HCT116 (cell line): ENCODE data around the gene PRKN. TPM values are rescaled to one million over a fixed set of nuclear protein-coding genes. Genes with fewer than 3 reads are reported as not detected.

Experiments
- ATAC-seq: fragments of 200-7000 bp; cut with Tn5 transposase; 2 replicates; pipeline ENCODE4 v1.9.1; 2020; ENCODE audit warnings: mild to moderate bottlenecking, moderate library complexity
- BruUV-seq: library from RNA; stranded (reverse); fragments of 400-500 nt; replicated peaks from 2 replicates; lab custom pipeline; 2021; lab: Mats Ljungman, UMichigan
- CTCF ChIA-PET: fragments of 300-600 bp; sonication (Branson Sonifier 250); formaldehyde crosslinking; loops from one replicate; lab custom pipeline; 2021; ENCODE audit warnings: antibody characterized with exemption; lab: Charles Lee
- POLR2A ChIA-PET: fragments of 300-600, 350-600 bp; sonication (Branson Sonifier 250); formaldehyde crosslinking; loops from one replicate; lab custom pipeline; 2021; ENCODE audit warnings: antibody characterized with exemption; lab: Charles Lee
- RAD21 ChIA-PET, 2 experiments: fragments of 300-600 bp; sonication (Branson Sonifier 250); formaldehyde crosslinking; loops; one replicate each; lab custom pipeline; 2023; ENCODE audit warnings: low total read pairs in 2 of 2; ENCODE audit not compliant: uncharacterized antibody in 2 of 2, unreplicated experiment in 2 of 2, low non-redundant PET in 1 of 2; lab: Charles Lee
- DNase-seq: peaks from one replicate; pipeline ENCODE4 v3.0.0-alpha.2; 2010; ENCODE audit warnings: low read depth, low spot score
- H2AFZ ChIP-seq: fragments of 200-600 bp; shearing (Covaris generic), sonication (generic); 2 replicates; pipeline ENCODE4 v1.6.1; 2017; ENCODE audit warnings: low read depth, mixed run types, mixed read lengths, antibody characterized with exemption, low read length; ENCODE audit not compliant: poor library complexity, severe bottlenecking
- H3K27ac ChIP-seq: 2 replicates; pipeline ENCODE4 v1.5.1; 2012; ENCODE audit warnings: low read depth, low read length
- H3K27me3 ChIP-seq: fragments of 200-600 bp; sonication (generic); 2 replicates; pipeline ENCODE4 v1.6.1; 2016; ENCODE audit warnings: mixed run types, low read length, mixed read lengths; ENCODE audit not compliant: insufficient read depth
- H3K36me3 ChIP-seq, 2 experiments: fragments of 200-500 bp in 1 of 2; fragments of 200-600 bp in 1 of 2; sonication (Bioruptor generic) in 1 of 2; sonication (generic) in 1 of 2; 2 replicates each; pipeline versions ENCODE4 v1.5.1 to v1.6.1; 2014 to 2016; ENCODE audit warnings: low read length in 2 of 2, inconsistent platforms in 1 of 2, mixed read lengths in 1 of 2, mixed run types in 1 of 2; ENCODE audit not compliant: insufficient read depth in 2 of 2, control insufficient read depth in 1 of 2
- H3K4me1 ChIP-seq, 2 experiments: fragments of 200-600 bp in 1 of 2; sonication (generic) in 1 of 2; 2 replicates each; pipeline versions ENCODE4 v1.5.1 to v1.6.1; 2012 to 2017; ENCODE audit warnings: low read length in 2 of 2, inconsistent platforms in 1 of 2, mild to moderate bottlenecking in 1 of 2, mixed read lengths in 1 of 2, mixed run types in 1 of 2, moderate library complexity in 1 of 2; ENCODE audit not compliant: insufficient read depth in 2 of 2, control insufficient read depth in 1 of 2
- H3K4me2 ChIP-seq: fragments of 200-600 bp; sonication (generic); 2 replicates; pipeline ENCODE4 v1.6.1; 2017; ENCODE audit warnings: mixed run types, low read length, mixed read lengths
- H3K4me3 ChIP-seq, 2 experiments: fragments of 200-600 bp in 1 of 2; sonication (generic) in 1 of 2; replicated peaks in 1 of 2; 2 replicates each; pipeline ENCODE4 v1.5.1; 2011 to 2016; ENCODE audit warnings: low read length in 2 of 2, control low read depth in 1 of 2, low read depth in 1 of 2, mild to moderate bottlenecking in 1 of 2, mixed read lengths in 1 of 2, mixed run types in 1 of 2
- H3K79me2 ChIP-seq: fragments of 200-600 bp; sonication (generic); 2 replicates; pipeline ENCODE4 v1.6.1; 2017; ENCODE audit warnings: mild to moderate bottlenecking, mixed run types, low read length, moderate library complexity, mixed read lengths; ENCODE audit not compliant: insufficient read depth
- H3K9ac ChIP-seq: fragments of 200-600 bp; sonication (generic); 2 replicates; pipeline ENCODE4 v1.6.1; 2016; ENCODE audit warnings: low read length, mixed read lengths
- H3K9me2 ChIP-seq: fragments of 200-600 bp; sonication (generic), shearing (Covaris generic); 2 replicates; pipeline ENCODE4 v1.6.1; 2017; ENCODE audit warnings: mixed run types, mild to moderate bottlenecking, moderate library complexity; ENCODE audit not compliant: insufficient read depth
- H3K9me3 ChIP-seq, 2 experiments: fragments of 200-500 bp in 1 of 2; fragments of 200-600 bp in 1 of 2; sonication (Bioruptor generic) in 1 of 2; sonication (generic) in 1 of 2; 2 replicates each; pipeline ENCODE4 v1.6.1; 2014 to 2017; ENCODE audit warnings: low read length in 2 of 2, mixed read lengths in 2 of 2, inconsistent platforms in 1 of 2, low read depth in 1 of 2, mild to moderate bottlenecking in 1 of 2, mixed run types in 1 of 2, moderate library complexity in 1 of 2; ENCODE audit not compliant: control insufficient read depth in 1 of 2, insufficient read depth in 1 of 2
- H4K20me1 ChIP-seq: fragments of 200-600 bp; sonication (generic), shearing (Covaris generic); 2 replicates; pipeline ENCODE4 v1.6.1; 2017; ENCODE audit warnings: mixed run types, mild to moderate bottlenecking, moderate library complexity; ENCODE audit not compliant: insufficient read depth
- CEBPB ChIP-seq: IDR thresholded peaks from 2 replicates; pipeline ENCODE4 v1.6.1; 2012; ENCODE audit warnings: low read depth
- ELF1 ChIP-seq: IDR thresholded peaks from 2 replicates; pipeline ENCODE4 v1.6.1; 2012; ENCODE audit warnings: low read depth, borderline replicate concordance
- EZH2 ChIP-seq: fragments of 200-600 bp; sonication (generic); IDR thresholded peaks from 2 replicates; pipeline ENCODE4 v1.6.1; 2017; ENCODE audit warnings: antibody characterized with exemption, mixed run types
- FOSL1 ChIP-seq: IDR thresholded peaks from 2 replicates; pipeline ENCODE4 v1.6.1; 2012; ENCODE audit warnings: low read depth
- JUND ChIP-seq: IDR thresholded peaks from 2 replicates; pipeline ENCODE4 v1.6.1; 2012
- POLR2A ChIP-seq: IDR thresholded peaks from 2 replicates; pipeline ENCODE4 v1.7.0; 2011; ENCODE audit warnings: borderline replicate concordance; ENCODE audit not compliant: insufficient read depth, insufficient read length; ENCODE audit errors: extremely low read depth
- POLR2AphosphoS5 ChIP-seq: IDR thresholded peaks from 2 replicates; pipeline ENCODE4 v1.6.1; 2011; ENCODE audit warnings: mild to moderate bottlenecking, low read depth, low read length, moderate library complexity
- SRF ChIP-seq: IDR thresholded peaks from 2 replicates; pipeline ENCODE4 v1.6.1; 2012; ENCODE audit warnings: low read depth
- YY1 ChIP-seq: IDR thresholded peaks from 2 replicates; pipeline ENCODE4 v1.6.1; 2011; ENCODE audit warnings: low read length, low read depth, moderate library complexity, mild to moderate bottlenecking; ENCODE audit not compliant: insufficient replicate concordance; ENCODE audit errors: extremely low read depth
- intact Hi-C: fragments of 100-400 bp; cut with micrococcal nuclease; formaldehyde crosslinking; loops from 2 replicates; pipeline ENCODE4 v1.10.0; 2022
- total RNA-seq: library from RNA; stranded (reverse); gene quantifications from one replicate; pipeline ENCODE4 v1.2.1, GENCODE V29; 2021; ENCODE audit not compliant: unreplicated experiment
- TF ChIP-seq, protein P1 (sequence below): IDR thresholded peaks from 2 replicates; pipeline ENCODE4 v1.6.1; 2012

Gene PRKN
- total RNA-seq, 1 experiment from 2014 or later, result 2.6 TPM

- Histone ChIP-seq H3K9me3 (no peaks in the 10 kb centered on the region), H3K9ac (no peak overlapping the region), H3K4me3 (no peak overlapping the region), H3K4me2 (no peak overlapping the region), H3K36me3 (no peaks in the 10 kb centered on the region), H3K27me3 (no peaks in the 10 kb centered on the region), H3K4me1 (no peaks in the 10 kb centered on the region), H4K20me1 (no peaks in the 10 kb centered on the region), H3K27ac (no peak overlapping the region), H2AFZ (no peak overlapping the region), H3K9me2 (no peaks in the 10 kb centered on the region), H3K79me2 (no peaks in the 10 kb centered on the region)
- ATAC-seq (no peak), DNase-seq (no peak)
- BruUV-seq, result no TSS peak
- TF ChIP-seq SRF, result no peak
- no peak for TF ChIP-seq EZH2
- TF ChIP-seq POLR2AphosphoS5, result no peak
- TF ChIP-seq JUND, result no peak
- POLR2A ChIA-PET, result no interaction called here
- intact Hi-C loops, result no loop called here
- RAD21 ChIA-PET, result no interaction called here
- CTCF ChIA-PET, result no interaction called here
Measured at GRCh38 chr6:162459985-162460384, 267.6 kb downstream of the PRKN start.

GRCh38 chr6:162450358-162450757 is 277.2 kb downstream of the PRKN start:
- no peak overlapping the region for H3K27ac ChIP-seq
- intact Hi-C loops, result no loop called here
- DNase-seq (no peak), ATAC-seq (no peak)
- H3K79me2 ChIP-seq, result no peaks in the 10 kb centered on the region
- no peaks in the 10 kb centered on the region for H4K20me1 ChIP-seq
- RAD21 ChIA-PET, result no interaction called here
- no peak overlapping the region for H3K4me3 ChIP-seq
- no TSS peak for BruUV-seq
- no peak overlapping the region for H3K4me2 ChIP-seq
- no peaks in the 10 kb centered on the region for H3K27me3 ChIP-seq
- H2AFZ ChIP-seq, result no peak overlapping the region
- H3K9ac ChIP-seq, result no peak overlapping the region
- POLR2A ChIA-PET, result no interaction called here
- TF ChIP-seq FOSL1, result no peak
- no peak for TF ChIP-seq CEBPB
- TF ChIP-seq POLR2AphosphoS5, result no peak
- TF ChIP-seq ELF1, result no peak
- TF ChIP-seq YY1, result no peak
- no peak for TF ChIP-seq EZH2
- TF ChIP-seq, protein P1, sequence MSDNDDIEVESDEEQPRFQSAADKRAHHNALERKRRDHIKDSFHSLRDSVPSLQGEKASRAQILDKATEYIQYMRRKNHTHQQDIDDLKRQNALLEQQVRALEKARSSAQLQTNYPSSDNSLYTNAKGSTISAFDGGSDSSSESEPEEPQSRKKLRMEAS, result no peak
- TF ChIP-seq POLR2A, result no peak
- TF ChIP-seq, all 23 proteins: peak for 0
- Histone ChIP-seq H3K4me1 (no peaks in the 10 kb centered on the region), H3K9me2 (no peaks in the 10 kb centered on the region), H3K36me3 (no peaks in the 10 kb centered on the region), H3K9me3 (no peaks in the 10 kb centered on the region)
- CTCF ChIA-PET, result no interaction called here
